ENCODE data around the gene ZXDC.
A peak's percentile ranks its signal among the peaks of the same experiment; 100 is the strongest.

Gene ZXDC

DNA sequence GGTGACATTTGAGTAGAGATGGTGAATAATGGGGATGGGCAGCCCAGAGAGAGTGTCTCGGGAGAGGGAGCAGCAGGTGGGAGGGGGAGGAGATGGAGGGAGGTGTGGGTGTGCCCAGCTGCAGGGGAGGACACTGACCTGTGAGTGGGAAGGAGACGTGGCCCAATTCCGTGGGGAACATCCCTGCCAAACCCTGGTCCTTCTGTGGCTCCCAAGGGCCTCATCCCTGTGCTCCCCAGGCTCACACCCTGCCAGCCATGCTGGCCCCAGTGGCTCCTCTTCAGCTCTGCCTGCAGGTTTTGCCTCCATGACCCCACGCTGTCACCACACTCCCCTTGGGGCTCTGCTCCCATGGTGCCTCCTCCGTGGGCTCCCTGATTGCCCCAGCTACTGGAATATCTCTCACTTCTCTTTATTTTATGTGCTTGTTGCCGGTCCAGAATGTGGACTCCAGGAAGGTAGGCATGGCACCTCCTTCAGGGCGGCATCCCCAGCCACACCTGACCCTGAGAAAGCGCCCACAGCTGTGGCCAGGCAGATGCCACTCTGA lies 74.0 kb downstream of the ZXDC start:
- H3K36me3 ChIP-seq (ENCODE audit: control insufficient read depth, insufficient read depth, low read length, severe bottlenecking) = no peaks in the 10 kb centered on the region
- H3K27me3 ChIP-seq (replicated peaks; ENCODE audit: control insufficient read depth, insufficient read depth, low read length) = peaks cover 32% of the 10 kb centered on the region
- H3K9me3 ChIP-seq (ENCODE audit: control insufficient read depth, low read length) = no peaks in the 10 kb centered on the region
- no peak overlapping the region for H3K9ac ChIP-seq (ENCODE audit: low read length)
- H3K4me3 ChIP-seq (ENCODE audit: low read length) = no peak overlapping the region
- DNase-seq (ENCODE audit: low read depth) = no peak
- H3K4me1 ChIP-seq (ENCODE audit: control insufficient read depth, insufficient read depth, low read length) = no peaks in the 10 kb centered on the region

DNA sequence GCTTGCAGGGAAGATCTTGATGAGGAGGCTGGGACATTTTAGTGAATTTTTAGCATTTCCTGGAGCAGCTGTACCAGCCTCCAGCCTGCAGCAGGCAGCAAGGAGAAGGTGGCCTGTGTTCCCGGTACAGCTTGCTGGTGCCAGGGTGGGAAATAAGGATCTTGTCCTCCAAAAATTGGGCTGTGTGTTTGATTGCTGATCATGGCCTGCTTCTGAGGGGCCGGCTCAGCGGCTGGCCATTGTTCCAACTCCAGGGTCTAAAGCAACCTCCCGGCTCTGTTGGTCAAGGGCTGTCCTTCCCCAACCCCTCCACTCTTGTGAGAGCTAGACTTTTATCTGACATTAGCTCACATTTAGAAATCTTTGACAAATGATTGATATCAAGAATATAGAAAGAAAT lies 75.9 kb downstream of the ZXDC start:
- Histone ChIP-seq H3K36me3 (ENCODE audit: control insufficient read depth, insufficient read depth, low read length, severe bottlenecking) (no peaks in the 10 kb centered on the region), H3K4me3 (ENCODE audit: low read length) (no peak overlapping the region), H3K9me3 (ENCODE audit: control insufficient read depth, low read length) (no peaks in the 10 kb centered on the region), H3K9ac (ENCODE audit: low read length) (no peak overlapping the region), H3K4me1 (ENCODE audit: control insufficient read depth, insufficient read depth, low read length) (no peaks in the 10 kb centered on the region), H3K27me3 (replicated peaks; ENCODE audit: control insufficient read depth, insufficient read depth, low read length) (peaks cover 37% of the 10 kb centered on the region)
- DNase-seq (ENCODE audit: low read depth) = no peak

DNA sequence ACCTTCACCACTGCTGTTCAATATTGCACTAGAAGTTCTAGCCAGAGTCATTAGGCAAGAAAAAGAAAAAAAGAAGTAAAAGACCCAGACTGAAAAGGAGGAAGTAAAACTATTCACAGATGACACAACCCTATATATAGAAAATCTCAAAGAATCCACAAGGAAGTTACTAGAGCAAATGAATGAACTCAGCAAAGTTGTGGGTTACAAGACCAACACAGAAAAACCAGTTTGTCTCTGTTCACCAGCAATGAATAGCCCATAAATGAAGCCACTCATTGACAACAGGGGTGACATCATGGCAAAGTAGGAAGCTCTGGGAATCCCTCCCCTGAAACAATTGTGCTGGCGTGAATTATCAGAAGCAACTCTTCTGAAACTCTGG lies 76.3 kb downstream of the ZXDC start:
- H3K4me3 ChIP-seq (ENCODE audit: low read length) = no peak overlapping the region
- peaks cover 3% of the 10 kb centered on the region for H3K4me1 ChIP-seq (ENCODE audit: control insufficient read depth, insufficient read depth, low read length)
- H3K9me3 ChIP-seq (ENCODE audit: control insufficient read depth, low read length) = no peaks in the 10 kb centered on the region
- peaks cover 40% of the 10 kb centered on the region for H3K27me3 ChIP-seq (replicated peaks; ENCODE audit: control insufficient read depth, insufficient read depth, low read length)
- no peak for DNase-seq (ENCODE audit: low read depth)
- no peak overlapping the region for H3K9ac ChIP-seq (ENCODE audit: low read length)
- no peaks in the 10 kb centered on the region for H3K36me3 ChIP-seq (ENCODE audit: control insufficient read depth, insufficient read depth, low read length, severe bottlenecking)

GRCh38 chr3:126398423-126399350 lies 77.0 kb downstream of the ZXDC start:
- H3K9me3 ChIP-seq (ENCODE audit: control insufficient read depth, low read length) = no peaks in the 10 kb centered on the region
- H3K4me3 ChIP-seq (ENCODE audit: low read length) = no peak overlapping the region
- peaks cover 3% of the 10 kb centered on the region for H3K4me1 ChIP-seq (ENCODE audit: control insufficient read depth, insufficient read depth, low read length)
- no peaks in the 10 kb centered on the region for H3K36me3 ChIP-seq (ENCODE audit: control insufficient read depth, insufficient read depth, low read length, severe bottlenecking)
- peaks cover 47% of the 10 kb centered on the region for H3K27me3 ChIP-seq (replicated peaks; ENCODE audit: control insufficient read depth, insufficient read depth, low read length)
- no peak for DNase-seq (ENCODE audit: low read depth)
- H3K9ac ChIP-seq (ENCODE audit: low read length) = no peak overlapping the region

- Histone ChIP-seq H3K36me3 (ENCODE audit: control insufficient read depth, insufficient read depth, low read length, severe bottlenecking) (no peaks in the 10 kb centered on the region), H3K9ac (ENCODE audit: low read length) (no peak overlapping the region)
- no peak for DNase-seq (ENCODE audit: low read depth)
Observed at GRCh38 chr3:126397610-126398422, 77.9 kb downstream of the ZXDC start.

DNA sequence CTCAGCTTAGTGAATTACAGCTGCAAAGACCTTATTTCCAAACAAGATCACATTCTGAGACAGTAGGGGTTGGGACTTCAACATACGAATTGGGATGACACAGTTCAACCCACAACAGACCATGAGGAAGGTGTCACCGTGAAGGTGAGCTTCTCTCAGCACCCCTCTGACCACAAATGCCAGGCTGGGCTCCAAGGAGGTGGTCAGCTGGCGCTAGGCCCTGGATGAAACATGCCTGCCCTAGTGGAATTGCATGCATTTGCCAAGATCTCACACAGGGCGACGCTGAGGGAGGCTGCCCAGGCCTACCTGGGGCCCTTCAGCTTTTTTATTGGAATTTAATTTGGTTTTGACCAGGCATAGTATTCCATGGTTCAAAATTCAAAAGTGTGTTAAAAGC lies 79.2 kb downstream of the ZXDC start:
- peaks cover 3% of the 10 kb centered on the region for H3K4me1 ChIP-seq (ENCODE audit: control insufficient read depth, insufficient read depth, low read length)
- no peak for DNase-seq (ENCODE audit: low read depth)
- H3K4me3 ChIP-seq (ENCODE audit: low read length) = no peak overlapping the region
- H3K36me3 ChIP-seq (ENCODE audit: control insufficient read depth, insufficient read depth, low read length, severe bottlenecking) = no peaks in the 10 kb centered on the region
- no peak overlapping the region for H3K9ac ChIP-seq (ENCODE audit: low read length)
- no peaks in the 10 kb centered on the region for H3K9me3 ChIP-seq (ENCODE audit: control insufficient read depth, low read length)
- peaks cover 44% of the 10 kb centered on the region for H3K27me3 ChIP-seq (replicated peaks; ENCODE audit: control insufficient read depth, insufficient read depth, low read length)

More at GRCh38 chr3:126397610-126398422, 77.9 kb downstream of the ZXDC start:
- Histone ChIP-seq H3K27me3 (replicated peaks; ENCODE audit: control insufficient read depth, insufficient read depth, low read length) (peaks cover 50% of the 10 kb centered on the region), H3K4me1 (ENCODE audit: control insufficient read depth, insufficient read depth, low read length) (peaks cover 3% of the 10 kb centered on the region), H3K4me3 (ENCODE audit: low read length) (no peak overlapping the region), H3K9me3 (ENCODE audit: control insufficient read depth, low read length) (no peaks in the 10 kb centered on the region)

GRCh38 chr3:126395846-126396513 lies 79.7 kb downstream of the ZXDC start:
- H3K27me3 ChIP-seq (replicated peaks; ENCODE audit: control insufficient read depth, insufficient read depth, low read length) = peaks cover 44% of the 10 kb centered on the region
- no peak for DNase-seq (ENCODE audit: low read depth)
- H3K36me3 ChIP-seq (ENCODE audit: control insufficient read depth, insufficient read depth, low read length, severe bottlenecking) = no peaks in the 10 kb centered on the region
- no peak overlapping the region for H3K4me3 ChIP-seq (ENCODE audit: low read length)
- H3K9ac ChIP-seq (ENCODE audit: low read length) = no peak overlapping the region
- peaks cover 3% of the 10 kb centered on the region for H3K4me1 ChIP-seq (ENCODE audit: control insufficient read depth, insufficient read depth, low read length)
- no peaks in the 10 kb centered on the region for H3K9me3 ChIP-seq (ENCODE audit: control insufficient read depth, low read length)

GRCh38 chr3:126394977-126395321 lies 80.7 kb downstream of the ZXDC start:
- Histone ChIP-seq H3K9ac (ENCODE audit: low read length) (no peak overlapping the region), H3K4me3 (ENCODE audit: low read length) (no peak overlapping the region), H3K36me3 (ENCODE audit: control insufficient read depth, insufficient read depth, low read length, severe bottlenecking) (no peaks in the 10 kb centered on the region), H3K4me1 (ENCODE audit: control insufficient read depth, insufficient read depth, low read length) (peaks cover 3% of the 10 kb centered on the region), H3K27me3 (replicated peaks; ENCODE audit: control insufficient read depth, insufficient read depth, low read length) (peaks cover 44% of the 10 kb centered on the region), H3K9me3 (ENCODE audit: control insufficient read depth, low read length) (no peaks in the 10 kb centered on the region)
- no peak for DNase-seq (ENCODE audit: low read depth)

DNA sequence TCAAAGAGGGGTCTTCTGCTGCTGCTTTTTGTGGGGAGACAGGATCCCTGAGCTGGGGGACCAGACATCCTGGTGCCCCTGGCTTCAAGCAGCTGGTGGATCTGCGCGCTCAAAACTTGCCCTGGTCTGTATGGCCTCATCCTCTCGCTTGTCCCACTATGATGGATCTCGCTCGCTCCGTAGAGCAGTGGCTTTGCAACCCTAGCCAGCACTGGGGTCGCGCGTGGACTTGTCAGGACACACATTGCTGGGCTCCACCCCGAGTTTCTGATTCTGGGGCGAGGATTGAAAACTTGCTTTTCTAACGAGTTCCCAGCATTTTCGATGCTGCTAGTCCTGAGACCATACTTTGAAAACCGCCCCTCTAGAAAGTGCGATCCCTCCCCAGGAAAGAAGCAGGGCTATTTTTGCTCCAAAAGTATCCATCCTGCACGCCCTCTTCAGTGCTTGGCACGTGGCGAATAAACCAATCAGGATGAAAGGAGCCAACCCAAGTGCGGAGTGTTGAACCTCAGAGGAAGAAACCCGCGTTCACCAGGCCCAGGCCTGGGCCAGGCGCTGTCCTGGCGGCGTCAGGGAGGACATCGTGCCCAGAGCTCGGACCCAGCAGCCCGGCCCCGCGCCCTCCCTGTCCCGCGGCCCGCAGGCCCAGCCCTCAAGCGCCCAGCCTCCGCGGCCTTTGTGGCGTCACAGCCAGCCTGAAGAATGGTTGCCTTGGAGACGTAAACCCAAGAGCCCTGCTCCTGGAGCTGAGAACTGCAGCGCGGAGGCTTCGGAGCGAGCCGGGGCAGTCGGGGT lies 81.3 kb downstream of the ZXDC start, which contains the start of gene CFAP100:
Gene CFAP100 (plus strand): TSS at position 731 of the 798 bp plus-strand sequence. CDS start 1,092 bp downstream, outside the sequence.
- Histone ChIP-seq H3K9me3 (ENCODE audit: control insufficient read depth, low read length) (no peaks in the 10 kb centered on the region), H3K9ac (ENCODE audit: low read length) (no peak within 1 kb of the TSS), H3K27me3 (replicated peaks; ENCODE audit: control insufficient read depth, insufficient read depth, low read length) (peaks cover 44% of the 10 kb centered on the region), H3K4me3 (ENCODE audit: low read length) (no peak within 1 kb of the TSS), H3K4me1 (ENCODE audit: control insufficient read depth, insufficient read depth, low read length) (peaks cover 3% of the 10 kb centered on the region), H3K36me3 (ENCODE audit: control insufficient read depth, insufficient read depth, low read length, severe bottlenecking) (no peaks in the 10 kb centered on the region)
- peak; percentile 42 for DNase-seq (ENCODE audit: low read depth)

- H3K27me3 ChIP-seq (replicated peaks; ENCODE audit: control insufficient read depth, insufficient read depth, low read length) = peaks cover 40% of the 10 kb centered on the region
- DNase-seq (ENCODE audit: low read depth) = no peak
- H3K9ac ChIP-seq (ENCODE audit: low read length) = no peak overlapping the region
- H3K9me3 ChIP-seq (ENCODE audit: control insufficient read depth, low read length) = no peaks in the 10 kb centered on the region
- peaks cover 7% of the 10 kb centered on the region for H3K4me1 ChIP-seq (ENCODE audit: control insufficient read depth, insufficient read depth, low read length)
- no peak overlapping the region for H3K4me3 ChIP-seq (ENCODE audit: low read length)
- H3K36me3 ChIP-seq (ENCODE audit: control insufficient read depth, insufficient read depth, low read length, severe bottlenecking) = no peaks in the 10 kb centered on the region
Observed at GRCh38 chr3:126393563-126393962, 82.1 kb downstream of the ZXDC start.

All from adipocyte (in vitro differentiated cells).